ENCODE measurements around the gene TRPM3.

The TRPM3 gene

GRCh38 chr9:70865471-70865870 lies 255.9 kb downstream of the TRPM3 start:
- Histone ChIP-seq H3K27ac (ENCODE audit: extremely low read depth, low read depth, low read length) (no peak overlapping the region), H3K36me3 (ENCODE audit: control insufficient read depth in 2 of 2, insufficient read depth in 1 of 2, low read length in 2 of 2) (no peaks in the 10 kb centered on the region), H3K4me1 (ENCODE audit: control insufficient read depth, insufficient read depth, low read length) (0 out of 2 replicates have a peak, but pooled peaks cover 2% of the 10 kb centered on the region), H3K9me3 (ENCODE audit: control insufficient read depth, insufficient read depth, low read depth, low read length) (no peaks in the 10 kb centered on the region), H3K4me3 (ENCODE audit: low read depth, low read length) (no peak overlapping the region)
- POLR2A ChIA-PET, result no interaction called here
- TF ChIP-seq, protein P1, sequence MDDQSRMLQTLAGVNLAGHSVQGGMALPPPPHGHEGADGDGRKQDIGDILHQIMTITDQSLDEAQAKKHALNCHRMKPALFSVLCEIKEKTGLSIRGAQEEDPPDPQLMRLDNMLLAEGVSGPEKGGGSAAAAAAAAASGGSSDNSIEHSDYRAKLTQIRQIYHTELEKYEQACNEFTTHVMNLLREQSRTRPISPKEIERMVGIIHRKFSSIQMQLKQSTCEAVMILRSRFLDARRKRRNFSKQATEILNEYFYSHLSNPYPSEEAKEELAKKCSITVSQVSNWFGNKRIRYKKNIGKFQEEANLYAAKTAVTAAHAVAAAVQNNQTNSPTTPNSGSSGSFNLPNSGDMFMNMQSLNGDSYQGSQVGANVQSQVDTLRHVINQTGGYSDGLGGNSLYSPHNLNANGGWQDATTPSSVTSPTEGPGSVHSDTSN (CRISPR knock-in tag; IDR thresholded peaks at IDR 0.05), result no peak
- no peak for TF ChIP-seq TRIM28 (IDR thresholded peaks at IDR 0.05; ENCODE audit: borderline replicate concordance, low read length)
- TF ChIP-seq ZNF571 (tag by site-specific recombination; IDR thresholded peaks at IDR 0.05), result no peak
- TF ChIP-seq, protein P2, sequence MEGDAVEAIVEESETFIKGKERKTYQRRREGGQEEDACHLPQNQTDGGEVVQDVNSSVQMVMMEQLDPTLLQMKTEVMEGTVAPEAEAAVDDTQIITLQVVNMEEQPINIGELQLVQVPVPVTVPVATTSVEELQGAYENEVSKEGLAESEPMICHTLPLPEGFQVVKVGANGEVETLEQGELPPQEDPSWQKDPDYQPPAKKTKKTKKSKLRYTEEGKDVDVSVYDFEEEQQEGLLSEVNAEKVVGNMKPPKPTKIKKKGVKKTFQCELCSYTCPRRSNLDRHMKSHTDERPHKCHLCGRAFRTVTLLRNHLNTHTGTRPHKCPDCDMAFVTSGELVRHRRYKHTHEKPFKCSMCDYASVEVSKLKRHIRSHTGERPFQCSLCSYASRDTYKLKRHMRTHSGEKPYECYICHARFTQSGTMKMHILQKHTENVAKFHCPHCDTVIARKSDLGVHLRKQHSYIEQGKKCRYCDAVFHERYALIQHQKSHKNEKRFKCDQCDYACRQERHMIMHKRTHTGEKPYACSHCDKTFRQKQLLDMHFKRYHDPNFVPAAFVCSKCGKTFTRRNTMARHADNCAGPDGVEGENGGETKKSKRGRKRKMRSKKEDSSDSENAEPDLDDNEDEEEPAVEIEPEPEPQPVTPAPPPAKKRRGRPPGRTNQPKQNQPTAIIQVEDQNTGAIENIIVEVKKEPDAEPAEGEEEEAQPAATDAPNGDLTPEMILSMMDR (tag by site-specific recombination; IDR thresholded peaks at IDR 0.05), result no peak
- TF ChIP-seq SP2 (tag by site-specific recombination; IDR thresholded peaks at IDR 0.05), result no peak
- TF ChIP-seq BCL11B (tag by site-specific recombination; IDR thresholded peaks at IDR 0.05; ENCODE audit: low read depth), result no peak
- no peak for TF ChIP-seq ZNF394 (tag by site-specific recombination; IDR thresholded peaks at IDR 0.05; ENCODE audit: borderline replicate concordance)
- TF ChIP-seq ZNF221 (tag by site-specific recombination; IDR thresholded peaks at IDR 0.05; ENCODE audit: borderline replicate concordance), result no peak
- TF ChIP-seq ZNF473 (tag by site-specific recombination; IDR thresholded peaks at IDR 0.05), result no peak
- TF ChIP-seq GLIS2 (tag by site-specific recombination; IDR thresholded peaks at IDR 0.05), result no peak
- TF ChIP-seq ZBTB8A (tag by site-specific recombination; IDR thresholded peaks at IDR 0.05), result no peak
- no peak for TF ChIP-seq ZNF626 (tag by site-specific recombination; IDR thresholded peaks at IDR 0.05)
- no peak for TF ChIP-seq ZNF311 (tag by site-specific recombination; IDR thresholded peaks at IDR 0.05; ENCODE audit: borderline replicate concordance)
- no peak for TF ChIP-seq AEBP2 (tag by site-specific recombination; IDR thresholded peaks at IDR 0.05; ENCODE audit: borderline replicate concordance)
- TF ChIP-seq, protein P3, sequence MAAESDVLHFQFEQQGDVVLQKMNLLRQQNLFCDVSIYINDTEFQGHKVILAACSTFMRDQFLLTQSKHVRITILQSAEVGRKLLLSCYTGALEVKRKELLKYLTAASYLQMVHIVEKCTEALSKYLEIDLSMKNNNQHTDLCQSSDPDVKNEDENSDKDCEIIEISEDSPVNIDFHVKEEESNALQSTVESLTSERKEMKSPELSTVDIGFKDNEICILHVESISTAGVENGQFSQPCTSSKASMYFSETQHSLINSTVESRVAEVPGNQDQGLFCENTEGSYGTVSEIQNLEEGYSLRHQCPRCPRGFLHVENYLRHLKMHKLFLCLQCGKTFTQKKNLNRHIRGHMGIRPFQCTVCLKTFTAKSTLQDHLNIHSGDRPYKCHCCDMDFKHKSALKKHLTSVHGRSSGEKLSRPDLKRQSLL (tag by site-specific recombination; IDR thresholded peaks at IDR 0.05), result no peak
- no peak for TF ChIP-seq ZNF223 (tag by site-specific recombination; IDR thresholded peaks at IDR 0.05)
- TF ChIP-seq, protein P4, sequence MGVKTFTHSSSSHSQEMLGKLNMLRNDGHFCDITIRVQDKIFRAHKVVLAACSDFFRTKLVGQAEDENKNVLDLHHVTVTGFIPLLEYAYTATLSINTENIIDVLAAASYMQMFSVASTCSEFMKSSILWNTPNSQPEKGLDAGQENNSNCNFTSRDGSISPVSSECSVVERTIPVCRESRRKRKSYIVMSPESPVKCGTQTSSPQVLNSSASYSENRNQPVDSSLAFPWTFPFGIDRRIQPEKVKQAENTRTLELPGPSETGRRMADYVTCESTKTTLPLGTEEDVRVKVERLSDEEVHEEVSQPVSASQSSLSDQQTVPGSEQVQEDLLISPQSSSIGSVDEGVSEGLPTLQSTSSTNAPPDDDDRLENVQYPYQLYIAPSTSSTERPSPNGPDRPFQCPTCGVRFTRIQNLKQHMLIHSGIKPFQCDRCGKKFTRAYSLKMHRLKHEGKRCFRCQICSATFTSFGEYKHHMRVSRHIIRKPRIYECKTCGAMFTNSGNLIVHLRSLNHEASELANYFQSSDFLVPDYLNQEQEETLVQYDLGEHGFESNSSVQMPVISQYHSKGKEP (tag by site-specific recombination; IDR thresholded peaks at IDR 0.05), result no peak
- no peak for TF ChIP-seq KLF16 (tag by site-specific recombination; IDR thresholded peaks at IDR 0.05)
- CTCF ChIA-PET, result interaction anchor here (0.9 kb wide), 1 partner anchor 12 kb away, joined by 3 read pairs; no protein-coding TSS in a partner anchor

GRCh38 chr9:70861797-70862196 lies 259.6 kb downstream of the TRPM3 start:
- H3K27ac ChIP-seq (ENCODE audit: extremely low read depth, low read depth, low read length), result no peak overlapping the region
- CTCF ChIA-PET, result interaction anchor here (0.6 kb wide), 1 partner anchor 472 kb away, joined by 4 read pairs; no protein-coding TSS in a partner anchor
- H3K4me3 ChIP-seq (ENCODE audit: low read depth, low read length), result no peak overlapping the region
- TF ChIP-seq ZNF501 (tag by site-specific recombination; IDR thresholded peaks at IDR 0.05) (no peak), MEIS1 (CRISPR knock-in tag; IDR thresholded peaks at IDR 0.05; ENCODE audit: borderline replicate concordance) (no peak), ZXDB (tag by site-specific recombination; IDR thresholded peaks at IDR 0.05) (no peak), ZNF341 (tag by site-specific recombination; IDR thresholded peaks at IDR 0.05; ENCODE audit: low read depth) (no peak), ZBTB21 (tag by site-specific recombination; IDR thresholded peaks at IDR 0.05) (no peak), KLF8 (tag by site-specific recombination; IDR thresholded peaks at IDR 0.05) (no peak)
- no peaks in the 10 kb centered on the region for H3K9me3 ChIP-seq (ENCODE audit: control insufficient read depth, insufficient read depth, low read depth, low read length)
- POLR2A ChIA-PET, result no interaction called here
- H3K4me1 ChIP-seq (ENCODE audit: control insufficient read depth, insufficient read depth, low read length), result no peaks in the 10 kb centered on the region
- H3K36me3 ChIP-seq (ENCODE audit: control insufficient read depth in 2 of 2, insufficient read depth in 1 of 2, low read length in 2 of 2), result no peaks in the 10 kb centered on the region
